ENCODE measurements around the gene LBX1. TPM values are rescaled to one million over a fixed set of nuclear protein-coding genes. Genes with fewer than 3 reads are reported as not detected.

The LBX1 gene
- total RNA-seq (2014; rRNA removed; shearing (Covaris generic)): not detected in 2 replicates
- not detected in 2 replicates for polyA plus RNA-seq (2015; cell fraction: cytosol; rRNA removed)
- polyA plus RNA-seq (2015; cell fraction: nucleus; rRNA removed): not detected in 2 replicates

GRCh38 chr10:101229266-101230182 lies at the start of gene LBX1:
Gene LBX1, minus strand, starts transcription at chr10:101229463. Its CDS starts 648 bp downstream, at chr10:101228815.
- no peak for DNase-seq (ENCODE audit: low read depth)

DNA sequence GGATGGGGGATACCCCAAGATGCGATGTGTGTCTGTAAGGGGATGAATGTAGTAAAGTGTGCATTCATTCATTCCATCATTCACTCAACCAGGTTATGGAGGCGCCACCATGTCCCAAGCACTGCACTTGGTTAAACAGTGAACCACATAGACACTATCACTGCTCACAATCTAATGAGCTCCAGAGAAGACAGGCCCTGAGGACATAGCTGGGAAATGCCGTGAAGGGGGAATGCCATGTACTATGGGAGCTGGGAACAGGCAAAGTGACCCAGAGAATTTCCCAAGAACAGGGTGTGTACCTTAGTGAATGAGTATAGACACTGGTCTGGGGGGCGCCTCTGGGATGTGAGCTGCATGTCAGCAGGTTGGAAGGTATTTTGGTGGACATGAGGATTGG lies 44.5 kb upstream of the LBX1 start:
- DNase-seq (ENCODE audit: low read depth): no peak

DNA sequence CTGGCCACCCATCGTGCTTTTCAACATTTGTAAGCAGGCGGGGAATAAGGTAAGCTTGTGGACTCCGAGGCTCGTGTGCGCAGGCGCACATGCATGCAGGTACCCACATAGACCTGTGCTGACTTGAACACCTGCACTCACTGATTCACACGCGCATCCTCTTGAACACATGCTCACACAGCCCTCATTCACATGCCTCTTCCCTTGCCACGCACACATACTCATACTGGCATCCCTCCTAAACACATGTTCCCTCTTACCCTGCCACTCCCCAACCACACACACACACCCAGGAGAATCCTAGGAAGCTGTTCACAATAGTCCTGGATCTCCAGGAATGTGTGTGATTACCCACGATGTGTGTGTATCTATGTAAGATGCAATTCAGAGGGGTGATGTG lies 44.1 kb upstream of the LBX1 start:
- DNase-seq (ENCODE audit: low read depth): no peak

- DNase-seq (ENCODE audit: low read depth): peak; percentile 64
These were observed 43.1 kb upstream of the LBX1 start for GRCh38 chr10:101272229-101272868.

- DNase-seq (ENCODE audit: low read depth): no peak
These were observed 41.5 kb upstream of the LBX1 start for GRCh38 chr10:101270763-101271162.

- DNase-seq (ENCODE audit: low read depth): no peak
These were observed 38.5 kb upstream of the LBX1 start for GRCh38 chr10:101267776-101268175.

DNA sequence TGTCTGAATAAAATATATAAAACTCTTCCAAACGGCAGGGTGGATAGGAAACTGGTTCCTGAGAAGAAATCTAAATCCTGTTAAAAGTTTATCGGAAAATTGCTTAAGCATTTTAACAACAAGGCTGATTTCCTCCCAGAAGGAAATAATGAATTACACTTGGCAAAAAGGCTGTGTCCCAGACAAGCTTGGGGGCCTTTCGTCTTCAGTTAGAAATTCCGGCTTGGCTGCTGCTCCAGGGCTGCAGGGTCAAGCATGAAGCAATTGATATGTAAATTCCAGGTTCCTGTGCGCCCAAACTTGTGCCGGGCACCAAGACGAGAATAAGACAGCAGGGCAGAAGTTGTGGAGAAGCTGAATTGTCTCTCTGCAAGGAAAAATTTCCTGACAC lies 38.0 kb upstream of the LBX1 start:
- no peak for DNase-seq (ENCODE audit: low read depth)

DNA sequence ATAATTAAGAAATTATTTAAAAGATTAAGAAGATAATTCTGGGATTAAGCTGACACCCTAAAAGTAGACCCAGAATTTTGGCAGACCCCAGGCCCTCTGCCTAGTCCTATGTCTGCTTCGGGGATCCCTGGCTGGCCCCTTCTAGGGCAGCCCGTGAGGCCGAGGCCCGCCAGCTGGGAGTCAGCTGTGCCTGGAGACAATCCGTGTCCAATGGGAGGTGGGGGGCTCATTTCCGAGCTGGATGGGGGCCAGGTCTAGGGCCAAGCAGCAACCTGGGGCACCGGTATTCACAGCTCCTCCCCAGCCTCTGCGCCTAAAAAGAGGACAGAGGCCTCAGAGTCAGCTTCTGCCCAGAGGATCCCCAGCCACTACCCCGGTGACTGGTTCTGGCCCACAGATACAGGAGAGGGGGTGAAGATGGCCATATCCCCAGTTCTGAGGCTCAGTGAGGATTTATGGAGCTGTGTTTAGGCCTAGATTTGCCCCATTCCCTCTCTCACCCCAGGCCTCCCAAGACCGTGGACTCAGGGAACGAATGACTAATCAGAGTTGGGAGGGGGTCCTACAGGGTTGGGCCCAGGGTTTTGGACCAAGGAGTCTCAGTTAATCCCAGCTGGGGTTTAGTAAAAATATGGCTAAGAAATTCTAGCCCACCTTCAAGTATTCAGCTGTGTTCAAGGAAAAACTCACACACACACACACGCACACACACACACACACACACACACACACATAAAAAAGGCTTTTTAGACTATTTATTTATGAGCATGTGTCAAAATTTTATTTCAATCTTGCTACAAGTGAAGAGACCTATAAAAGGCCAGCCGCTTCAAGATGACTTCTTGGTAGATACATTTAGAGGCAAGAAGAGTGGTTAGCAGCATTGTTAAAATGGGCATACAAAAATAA lies 37.4 kb upstream of the LBX1 start:
- no peak for DNase-seq (ENCODE audit: low read depth)

GRCh38 chr10:101263150-101263752 lies 34.0 kb upstream of the LBX1 start:
- DNase-seq (ENCODE audit: low read depth): no peak

GRCh38 chr10:101262147-101262546 lies 32.9 kb upstream of the LBX1 start:
- no peak for DNase-seq (ENCODE audit: low read depth)

DNA sequence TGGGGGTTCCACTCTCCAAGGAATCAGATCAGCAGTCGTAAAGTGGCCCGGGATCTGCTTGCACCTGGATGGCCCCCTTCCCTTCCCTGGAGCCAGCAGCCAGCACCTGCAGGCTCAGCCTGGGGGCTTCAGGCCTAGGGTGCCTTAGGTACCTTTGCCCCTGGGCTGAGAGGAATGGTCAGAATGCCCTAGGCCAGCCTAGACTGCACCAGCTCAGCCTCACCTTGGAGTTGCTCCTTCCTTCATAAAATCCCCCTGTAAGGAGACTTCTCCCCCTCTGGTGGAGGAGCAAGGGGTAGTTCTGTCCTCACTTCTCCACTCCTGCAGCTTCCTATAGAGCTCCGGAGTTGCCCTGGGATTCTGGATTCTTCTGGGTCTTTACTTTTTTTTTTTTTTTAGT lies 32.4 kb upstream of the LBX1 start:
- DNase-seq (ENCODE audit: low read depth): no peak

GRCh38 chr10:101260764-101261481 lies 31.7 kb upstream of the LBX1 start:
- DNase-seq (ENCODE audit: low read depth): no peak

DNA sequence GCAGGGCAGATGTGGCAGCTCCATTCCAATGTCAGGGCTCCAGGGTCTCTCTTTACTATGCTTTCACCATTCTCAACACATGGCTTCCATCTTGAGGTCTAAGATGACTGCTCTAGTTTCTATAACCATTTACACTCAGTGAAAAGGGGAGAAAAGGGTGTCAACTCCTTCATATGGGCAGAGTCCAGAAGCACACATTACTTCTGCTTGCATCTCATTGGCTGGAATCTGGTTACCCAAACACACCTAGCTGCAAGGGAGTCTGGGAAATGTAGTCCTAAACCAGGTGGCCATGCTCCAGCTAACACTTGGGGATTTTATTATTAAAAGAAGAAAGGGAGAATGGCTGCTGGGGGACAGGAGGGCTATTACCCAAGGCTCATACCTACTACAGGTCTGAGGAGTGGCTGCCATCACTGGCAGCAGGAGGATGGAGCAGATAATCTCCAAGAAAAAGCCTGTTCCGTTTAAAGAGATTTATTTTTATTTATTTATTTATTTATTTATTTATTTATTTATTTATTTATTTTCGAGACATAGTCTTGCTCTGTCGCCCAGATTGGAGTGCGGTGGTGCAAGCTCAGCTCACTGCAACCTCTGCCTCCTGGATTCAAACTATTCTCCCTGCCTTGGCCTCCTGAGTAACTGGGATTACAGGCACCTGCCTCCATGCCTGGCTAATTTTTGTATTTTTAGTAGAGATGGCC lies 29.1 kb upstream of the LBX1 start:
- peak; percentile 54 for DNase-seq (ENCODE audit: low read depth)

GRCh38 chr10:101257491-101257890 lies 28.2 kb upstream of the LBX1 start:
- DNase-seq (ENCODE audit: low read depth): no peak

DNA sequence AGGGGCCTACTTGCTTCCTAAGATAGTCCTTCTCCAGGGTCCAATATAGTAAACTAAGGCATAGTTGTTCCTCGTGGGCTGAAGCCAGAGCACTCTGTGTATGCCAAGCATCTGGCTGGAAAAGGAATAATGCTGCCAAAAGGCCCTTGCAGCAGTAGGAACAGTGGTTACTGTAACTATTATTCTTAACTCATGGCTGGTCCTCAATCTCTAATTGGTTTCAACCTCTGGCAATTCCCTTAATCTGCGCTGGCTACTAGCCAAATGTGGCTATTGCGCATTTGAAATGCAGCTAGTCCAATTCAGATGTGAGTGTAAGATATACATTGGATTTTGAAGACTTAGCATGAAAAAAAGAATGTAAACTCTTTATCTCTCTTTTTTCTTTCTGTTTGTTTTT lies 27.8 kb upstream of the LBX1 start:
- no peak for DNase-seq (ENCODE audit: low read depth)

DNA sequence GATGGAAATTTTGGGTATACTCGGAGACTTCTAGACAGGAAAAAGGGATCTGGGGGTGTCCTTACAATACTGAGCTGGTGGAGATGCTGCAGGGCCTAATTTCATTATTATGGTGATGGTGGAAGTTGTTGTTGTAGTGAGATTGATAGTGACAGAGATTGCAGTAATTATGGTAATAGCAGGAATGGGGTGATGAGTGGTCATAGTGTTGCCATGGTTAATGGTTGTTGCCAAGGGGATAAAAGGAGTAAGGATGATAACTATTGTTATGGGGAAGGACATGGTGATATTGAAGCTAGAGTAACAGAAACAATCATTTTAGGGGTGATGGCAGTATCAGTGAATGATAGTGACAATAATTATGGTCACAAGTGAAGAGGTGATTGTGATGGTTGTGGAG lies 27.1 kb upstream of the LBX1 start:
- no peak for DNase-seq (ENCODE audit: low read depth)

GRCh38 chr10:101250136-101250535 lies 20.9 kb upstream of the LBX1 start:
- no peak for DNase-seq (ENCODE audit: low read depth)

DNA sequence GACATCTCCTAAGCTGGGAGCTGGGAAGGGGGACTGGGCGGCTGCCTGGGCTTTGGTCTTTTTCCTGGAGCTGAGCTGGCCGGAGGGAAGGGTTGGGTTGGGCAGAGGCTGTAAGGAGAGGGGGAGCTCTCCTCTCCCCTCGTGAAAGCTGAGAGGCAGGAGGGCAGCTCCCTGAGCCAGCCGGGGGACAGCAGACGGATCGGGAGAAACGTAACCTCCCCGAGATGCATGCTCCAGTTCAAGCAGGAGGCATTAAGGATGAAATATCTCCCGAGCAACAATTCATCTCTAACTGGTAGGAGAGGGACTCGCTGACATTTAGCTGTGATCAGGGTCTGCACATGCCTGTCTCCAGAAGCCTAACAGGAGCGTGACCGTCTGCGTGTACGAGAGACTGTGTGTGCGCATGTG lies 19.9 kb upstream of the LBX1 start:
- DNase-seq (ENCODE audit: low read depth): no peak

GRCh38 chr10:101246639-101247038 lies 17.4 kb upstream of the LBX1 start:
- DNase-seq (ENCODE audit: low read depth): no peak
